Stimulated activated CD8-positive, alpha-beta memory T cell treated with anti-CD3 and anti-CD28 coated beads, Interleukin-12 subunit alpha, Interleukin-12 subunit beta, amount 100 ng/mL, for 4 hours (primary cell): Measurements from ENCODE around the gene TRIP6.
"Not testable (repeated sequence)": the region's sequence is repeated elsewhere in the genome, so short reads cannot be mapped to it uniquely, and the experiment has no call there.

Experiments used
- DNase-seq: peaks from one replicate; pipeline ENCODE4 v3.0.0-alpha.2; 2020; ENCODE audit warnings: low read depth

The TRIP6 gene

DNA sequence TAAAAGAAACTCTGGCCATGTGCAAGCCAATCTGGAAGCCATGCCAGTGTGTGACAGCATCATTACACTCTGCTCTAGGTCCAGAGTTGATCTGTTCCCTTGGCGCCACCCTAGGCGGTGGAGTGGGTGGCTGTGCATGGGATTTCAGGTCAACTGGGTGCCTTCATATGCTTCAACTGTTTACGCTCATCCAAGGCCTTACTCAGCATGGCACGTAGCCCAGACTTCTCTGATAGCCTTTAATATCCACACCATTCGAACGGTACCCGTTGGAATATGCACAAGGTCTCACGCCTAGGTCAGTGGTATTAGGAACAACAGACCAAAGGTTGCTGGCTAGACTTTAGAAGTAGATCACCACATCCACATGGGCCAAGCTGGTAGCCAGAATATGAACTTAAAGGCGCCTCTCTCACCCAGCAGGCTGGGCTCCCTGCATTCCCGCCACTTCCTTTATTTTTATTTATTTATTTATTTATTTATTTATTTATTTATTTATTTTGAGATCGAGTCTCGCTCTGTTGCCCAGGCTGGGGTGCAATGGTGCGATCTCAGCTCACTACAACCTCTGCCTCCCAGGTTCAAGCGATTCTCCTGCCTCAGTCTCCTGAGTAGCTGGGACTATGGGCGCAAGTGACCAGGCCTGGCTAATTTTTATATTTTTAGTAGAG is 47.2 kb downstream of the TRIP6 start:
- DNase-seq: no peak

DNA sequence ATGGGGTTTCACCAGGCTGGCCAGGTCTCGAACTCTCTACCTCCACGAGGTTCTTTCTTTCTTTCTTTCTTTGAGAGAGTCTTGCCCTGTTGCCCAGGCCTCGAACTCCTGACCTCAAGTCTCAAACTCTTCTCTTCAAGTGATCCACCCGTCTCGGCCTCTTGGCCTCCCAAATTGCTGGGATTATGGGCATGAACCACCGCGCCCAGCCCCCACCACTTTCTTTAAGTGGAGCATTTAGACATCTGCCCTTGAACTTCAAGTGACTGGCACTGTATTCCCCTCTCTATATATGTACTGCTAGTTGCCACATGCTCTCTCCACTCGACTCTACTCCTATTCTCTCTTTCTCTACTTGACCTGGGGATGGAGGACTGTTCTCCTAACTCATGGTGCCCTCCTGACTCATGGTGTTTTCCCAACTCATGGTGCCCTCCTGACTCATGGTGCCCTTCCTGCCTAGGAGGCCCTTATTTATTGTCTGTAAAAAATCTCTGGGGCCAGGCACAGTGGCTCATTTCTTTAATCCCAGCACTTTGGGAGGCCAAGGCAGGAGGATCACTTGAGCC is 47.8 kb downstream of the TRIP6 start:
- DNase-seq: no peak

DNA sequence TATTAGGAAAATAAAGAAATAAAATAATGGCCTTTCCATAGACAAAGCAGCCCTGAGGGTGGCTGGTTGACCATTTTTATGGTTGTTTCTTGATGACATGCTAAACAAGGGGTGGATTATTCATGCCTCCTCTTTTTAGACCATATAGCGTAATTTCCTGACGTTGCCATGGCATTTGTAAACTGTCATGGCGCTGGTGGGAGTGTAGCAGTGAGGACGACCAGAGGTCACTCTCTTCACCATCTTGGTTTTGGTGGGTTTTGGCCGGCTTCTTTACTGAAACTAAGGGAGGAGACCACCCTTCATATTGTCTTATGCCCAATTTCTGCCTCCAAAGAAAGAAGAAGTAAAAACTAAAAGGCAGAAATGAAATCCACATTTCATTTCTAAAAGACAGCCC is 52.1 kb downstream of the TRIP6 start:
- DNase-seq: not testable (repeated sequence)

DNA sequence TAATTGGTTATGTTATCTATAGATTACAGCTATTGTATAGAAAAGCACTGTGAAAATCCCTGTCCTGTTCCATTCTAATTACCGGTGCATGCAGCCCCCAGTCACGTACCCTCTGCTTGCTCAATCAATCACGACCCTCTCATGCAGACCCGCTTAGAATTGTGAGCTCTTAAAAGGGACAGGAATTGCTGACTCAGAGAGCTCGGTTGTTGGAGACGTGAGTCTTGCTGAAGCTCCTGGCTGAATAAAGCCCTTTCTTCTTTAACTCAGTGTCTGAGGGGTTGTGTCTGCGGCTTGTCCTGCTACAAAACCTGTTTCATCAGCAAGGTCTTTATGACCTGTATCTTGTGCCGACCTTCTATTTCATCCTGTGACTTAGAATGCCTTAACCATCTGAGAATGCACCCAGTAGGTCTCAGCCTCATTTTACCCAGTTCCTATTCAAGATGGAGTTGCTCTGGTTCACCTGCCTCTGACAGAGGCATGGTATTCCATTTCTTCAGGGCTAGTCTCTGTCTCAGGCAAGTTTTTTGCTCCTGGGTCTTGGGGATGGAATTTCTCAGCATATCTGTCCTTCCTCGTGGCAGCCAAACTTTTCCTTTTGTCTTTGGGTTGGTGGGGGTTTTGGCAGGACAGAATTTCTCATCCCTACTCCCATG is 52.7 kb downstream of the TRIP6 start:
- not testable (repeated sequence) for DNase-seq

DNA sequence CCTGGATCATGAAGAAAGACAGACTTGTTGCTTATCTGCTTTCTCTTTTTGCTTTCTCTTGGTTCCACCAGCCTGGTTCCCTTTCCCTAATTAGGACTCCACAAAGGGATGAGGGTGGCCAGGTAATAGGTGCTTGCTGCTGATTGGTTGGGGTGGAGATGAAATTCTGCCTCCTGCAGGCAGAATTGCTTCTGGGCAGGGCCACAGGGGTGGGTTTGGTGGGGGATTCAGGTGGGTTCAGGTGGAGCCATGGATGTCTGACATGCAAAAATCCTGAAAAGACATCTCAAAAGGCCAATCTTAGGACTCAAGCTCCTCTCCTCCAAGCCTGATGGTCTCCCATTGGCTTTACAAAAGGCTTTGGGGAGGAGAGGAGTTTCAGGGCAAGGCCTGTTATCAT is 53.9 kb downstream of the TRIP6 start:
- DNase-seq: no peak
